GM18867 (cell line): ENCODE data around the gene ITM2B.

Source experiments
- ATAC-seq: cut with Tn5 transposase; IDR thresholded peaks from one replicate; pipeline ENCODE4 v1.9.1; 2021; ENCODE audit warnings: mild to moderate bottlenecking, moderate library complexity; ENCODE audit not compliant: unreplicated experiment

ITM2B gene

GRCh38 chr13:48255090-48255489 lies 22.1 kb downstream of the ITM2B start:
- ATAC-seq = no peak

GRCh38 chr13:48255954-48256353 lies 22.9 kb downstream of the ITM2B start:
- no peak for ATAC-seq

- no peak for ATAC-seq
These were observed 25.0 kb downstream of the ITM2B start for GRCh38 chr13:48258002-48258401.

GRCh38 chr13:48258430-48258829 lies 25.4 kb downstream of the ITM2B start:
- ATAC-seq = no peak

- no peak for ATAC-seq
These were observed 28.0 kb downstream of the ITM2B start for GRCh38 chr13:48260970-48261369.

- no peak for ATAC-seq
These were observed 30.2 kb downstream of the ITM2B start for GRCh38 chr13:48263196-48263595.

- ATAC-seq = no peak
These were observed 31.1 kb downstream of the ITM2B start for GRCh38 chr13:48264058-48264457.

- peak; percentile 66 for ATAC-seq
These were observed 32.3 kb downstream of the ITM2B start for GRCh38 chr13:48265217-48265815.

- no peak for ATAC-seq
These were observed 33.1 kb downstream of the ITM2B start for GRCh38 chr13:48266150-48266549.

- ATAC-seq = no peak
These were observed 34.0 kb downstream of the ITM2B start for GRCh38 chr13:48266701-48267639.

- no peak for ATAC-seq
These were observed 35.0 kb downstream of the ITM2B start for GRCh38 chr13:48268019-48268418.

GRCh38 chr13:48273346-48273745 lies 40.3 kb downstream of the ITM2B start:
- no peak for ATAC-seq

GRCh38 chr13:48275507-48275906 lies 42.5 kb downstream of the ITM2B start:
- no peak for ATAC-seq

GRCh38 chr13:48278806-48279205 lies 45.8 kb downstream of the ITM2B start:
- no peak for ATAC-seq

- no peak for ATAC-seq
These were observed 48.5 kb downstream of the ITM2B start for GRCh38 chr13:48281556-48281955.

GRCh38 chr13:48291730-48292129 lies 58.7 kb downstream of the ITM2B start:
- ATAC-seq = no peak

GRCh38 chr13:48292650-48293049 lies 59.6 kb downstream of the ITM2B start:
- no peak for ATAC-seq

- no peak for ATAC-seq
These were observed 61.6 kb downstream of the ITM2B start for GRCh38 chr13:48294653-48295052.

GRCh38 chr13:48295271-48295670 lies 62.3 kb downstream of the ITM2B start:
- no peak for ATAC-seq

- no peak for ATAC-seq
These were observed 63.5 kb downstream of the ITM2B start for GRCh38 chr13:48296528-48296927.

- ATAC-seq = no peak
These were observed 64.3 kb downstream of the ITM2B start for GRCh38 chr13:48297131-48297786.

GRCh38 chr13:48299591-48299990 lies 66.6 kb downstream of the ITM2B start:
- no peak for ATAC-seq
